IPS-18c (cell line): Measurements from ENCODE around the gene LYST.

ENCODE experiments used
- H3K4me3 ChIP-seq: 2 replicates; pipeline ENCODE4 v1.7.0; 2013; ENCODE audit warnings: low read depth, mild to moderate bottlenecking, low read length, moderate library complexity; ENCODE audit not compliant: insufficient read depth
- H3K9me3 ChIP-seq: one replicate; pipeline ENCODE4 v1.6.1; 2013; ENCODE audit warnings: mild to moderate bottlenecking, low read length, moderate library complexity; ENCODE audit not compliant: control insufficient read depth, insufficient read depth

Gene LYST

DNA sequence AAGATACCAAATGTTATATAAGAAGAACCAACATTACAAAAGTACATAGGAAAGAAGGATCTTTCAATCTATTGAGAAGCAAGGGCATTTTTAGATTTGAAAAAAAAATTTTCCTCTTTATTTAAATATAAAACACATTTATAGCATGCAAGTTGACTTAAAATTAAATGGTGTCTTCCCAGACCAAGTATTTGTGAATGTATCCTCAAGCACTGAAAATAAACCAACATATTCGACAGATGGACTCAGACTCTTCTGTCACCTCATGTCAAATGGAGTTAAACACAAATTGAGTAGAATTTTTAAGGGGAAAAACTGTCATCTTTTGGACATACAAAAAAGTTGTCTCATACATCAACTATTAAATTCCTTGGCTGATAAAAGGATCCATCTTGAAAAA, 140.1 kb downstream of the LYST start:
- no peak overlapping the region for H3K4me3 ChIP-seq
- H3K9me3 ChIP-seq, result no peaks in the 10 kb centered on the region

DNA sequence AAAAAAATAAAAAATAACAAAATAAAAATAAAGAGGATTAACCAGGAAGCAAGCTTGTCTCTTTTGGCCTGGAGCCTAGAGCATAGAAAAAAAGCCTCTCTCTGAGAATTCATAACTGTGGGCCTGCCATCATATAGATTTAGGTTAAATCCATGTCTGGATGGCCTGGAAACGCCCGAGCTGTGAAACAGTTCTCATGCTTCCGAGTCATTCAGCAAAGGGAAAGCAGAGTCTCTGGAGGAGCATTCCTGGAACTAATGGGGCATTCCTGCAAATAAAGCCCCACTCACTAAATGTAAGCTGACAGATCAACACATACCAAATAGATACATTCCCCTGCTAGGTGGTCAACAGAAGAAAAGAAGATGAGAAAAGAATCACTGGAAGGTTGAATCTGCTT, 141.3 kb downstream of the LYST start:
- Histone ChIP-seq H3K4me3 (no peak overlapping the region), H3K9me3 (no peaks in the 10 kb centered on the region)

DNA sequence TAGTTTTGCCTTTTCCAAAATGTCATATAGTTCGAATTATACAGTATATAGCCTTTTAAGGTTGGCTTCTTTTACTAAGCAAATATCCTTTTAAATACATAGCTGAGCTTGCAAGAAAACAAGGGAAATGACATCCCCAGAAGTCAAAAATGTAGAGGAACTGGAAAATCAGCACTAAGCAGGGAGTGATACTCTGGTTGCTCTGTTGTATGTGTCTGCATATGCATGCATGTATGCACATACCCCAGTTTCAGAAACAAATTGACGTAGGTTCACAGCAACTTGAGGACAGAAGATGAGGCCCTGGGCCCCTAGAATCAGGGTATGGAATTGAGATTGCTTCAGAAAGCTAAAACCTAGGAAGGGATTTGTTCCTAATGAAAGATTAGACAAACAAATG, 142.0 kb downstream of the LYST start:
- H3K9me3 ChIP-seq, result no peaks in the 10 kb centered on the region
- H3K4me3 ChIP-seq, result no peak overlapping the region

DNA sequence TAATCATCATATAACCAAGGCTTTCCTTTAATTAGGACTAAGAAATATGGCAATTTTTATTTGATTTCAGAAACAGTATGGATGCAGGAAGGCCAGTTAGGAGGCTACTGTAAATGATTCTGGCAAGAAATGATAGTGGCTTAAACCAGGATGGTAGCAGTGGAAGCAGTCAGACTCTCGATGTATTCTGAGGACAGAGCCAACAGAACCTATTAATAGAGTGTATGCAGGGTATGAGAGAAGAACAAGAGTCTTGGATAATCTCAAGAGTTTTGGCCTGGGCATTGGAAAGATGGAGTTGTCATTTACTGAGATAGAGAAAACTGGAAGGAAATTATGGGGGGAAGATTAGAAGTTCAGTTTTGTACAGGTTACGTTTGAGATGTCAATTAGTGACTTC, 143.8 kb downstream of the LYST start:
- no peaks in the 10 kb centered on the region for H3K9me3 ChIP-seq
- H3K4me3 ChIP-seq, result no peak overlapping the region

DNA sequence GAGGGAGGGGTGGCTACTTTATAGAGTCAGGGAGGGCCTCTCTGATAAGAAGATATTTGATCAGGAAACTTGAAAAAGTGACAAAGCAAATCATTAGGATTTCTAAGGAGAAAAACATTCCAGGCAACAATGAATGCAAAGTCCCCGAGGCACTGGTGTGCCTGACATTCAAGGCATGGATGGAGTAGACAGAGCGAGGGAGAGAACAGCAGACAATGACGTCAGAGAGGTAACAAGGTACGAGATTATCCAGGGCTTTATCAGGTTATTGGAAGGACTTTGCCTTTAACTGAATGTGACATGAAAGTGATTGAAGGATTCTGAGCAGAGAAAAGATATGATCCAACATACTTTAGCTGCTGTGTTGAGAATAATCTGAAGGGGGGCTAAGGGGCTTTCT, 144.7 kb downstream of the LYST start:
- Histone ChIP-seq H3K4me3 (no peak overlapping the region), H3K9me3 (no peaks in the 10 kb centered on the region)

DNA sequence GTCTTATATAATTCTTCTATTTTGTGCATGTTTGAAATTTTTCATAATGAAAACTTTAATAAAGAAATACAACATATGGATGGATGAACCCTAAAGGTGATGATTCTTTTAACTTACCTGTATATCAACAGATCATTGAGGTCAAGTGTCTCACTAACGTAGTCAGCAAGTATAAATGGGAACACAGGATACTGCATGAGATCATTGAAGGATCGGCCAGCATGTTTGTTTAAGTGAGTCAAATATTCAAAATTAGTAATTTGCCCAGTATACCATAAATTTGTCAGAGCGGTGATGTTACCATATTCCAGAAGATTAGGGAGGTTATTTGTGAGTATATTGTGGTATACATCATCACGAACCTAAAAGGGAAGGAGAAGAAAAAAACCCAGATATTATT, 146.2 kb downstream of the LYST start:
- H3K9me3 ChIP-seq, result no peaks in the 10 kb centered on the region

DNA sequence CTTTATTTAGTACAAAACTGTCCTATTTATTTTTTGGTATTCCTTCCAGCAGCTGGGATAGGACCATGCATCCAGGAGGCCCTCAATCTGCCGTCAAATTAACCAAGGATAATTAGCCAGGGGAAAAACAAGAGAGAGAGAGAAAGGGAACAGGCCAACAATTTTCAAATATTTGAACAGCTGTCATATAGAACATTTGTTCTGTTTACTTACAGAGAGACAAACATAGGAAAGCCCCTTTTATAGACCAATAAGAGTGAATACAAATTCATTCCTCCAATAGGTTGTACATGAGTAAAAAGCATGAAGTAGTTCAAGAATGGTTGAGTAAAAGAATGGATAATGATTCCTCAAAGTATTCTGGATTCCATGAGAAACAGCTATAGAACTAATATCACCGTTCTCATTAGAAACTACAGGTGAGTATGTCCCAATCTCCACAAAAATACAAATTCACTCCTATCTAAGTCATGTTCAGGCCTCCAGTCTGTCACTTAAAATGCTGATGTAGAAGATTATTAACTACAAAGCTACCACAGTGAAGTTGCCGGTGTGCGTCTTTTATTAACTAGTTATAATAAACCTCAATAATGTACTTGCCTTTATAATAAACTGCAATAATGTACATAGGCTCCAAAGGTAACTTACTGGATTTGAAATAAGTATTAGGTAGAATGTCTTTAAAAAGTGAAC, 152.4 kb downstream of the LYST start:
- Histone ChIP-seq H3K9me3 (no peaks in the 10 kb centered on the region), H3K4me3 (no peak overlapping the region)

More for the DNA sequence above, 146.2 kb downstream of the LYST start:
- no peak overlapping the region for H3K4me3 ChIP-seq

DNA sequence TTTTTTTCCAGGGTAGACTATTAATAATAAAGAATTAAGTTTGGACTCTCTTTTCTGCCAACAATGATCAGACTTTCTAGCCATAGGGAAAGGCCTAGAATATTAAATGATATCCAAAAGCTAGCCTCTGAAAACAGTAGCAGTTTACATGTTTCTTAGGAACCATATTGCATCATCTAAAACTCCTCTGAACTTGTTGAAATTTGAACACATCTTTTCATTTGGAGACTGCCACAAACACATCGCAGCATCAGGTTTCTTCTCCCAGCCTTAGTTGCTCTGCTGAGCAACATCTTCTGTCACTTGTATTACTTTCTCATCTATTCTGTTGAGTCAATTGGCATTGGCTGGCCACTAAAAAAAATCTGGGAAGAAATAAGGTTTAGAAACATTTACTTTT, 153.9 kb downstream of the LYST start:
- Histone ChIP-seq H3K4me3 (no peak overlapping the region), H3K9me3 (no peaks in the 10 kb centered on the region)

DNA sequence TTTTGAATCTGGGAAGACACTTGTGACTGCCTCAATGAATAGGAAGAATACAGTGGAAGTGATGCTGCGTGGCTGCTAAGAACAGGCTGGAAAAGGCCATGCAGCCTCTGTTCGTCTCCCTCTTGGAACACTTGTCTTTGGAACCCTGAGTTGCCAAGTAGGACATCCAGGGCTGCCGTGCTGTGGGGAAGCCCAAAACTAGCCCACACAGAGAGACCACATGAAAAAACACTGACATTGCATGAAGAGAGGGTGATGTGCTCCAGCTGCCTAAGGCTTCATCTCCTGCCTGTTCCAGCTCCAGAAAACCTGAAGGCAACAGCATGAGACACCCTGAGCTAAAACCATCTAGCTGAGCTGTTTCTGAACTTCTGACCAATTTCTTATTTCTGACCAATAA, 156.0 kb downstream of the LYST start:
- H3K4me3 ChIP-seq, result no peak overlapping the region
- H3K9me3 ChIP-seq, result no peaks in the 10 kb centered on the region

DNA sequence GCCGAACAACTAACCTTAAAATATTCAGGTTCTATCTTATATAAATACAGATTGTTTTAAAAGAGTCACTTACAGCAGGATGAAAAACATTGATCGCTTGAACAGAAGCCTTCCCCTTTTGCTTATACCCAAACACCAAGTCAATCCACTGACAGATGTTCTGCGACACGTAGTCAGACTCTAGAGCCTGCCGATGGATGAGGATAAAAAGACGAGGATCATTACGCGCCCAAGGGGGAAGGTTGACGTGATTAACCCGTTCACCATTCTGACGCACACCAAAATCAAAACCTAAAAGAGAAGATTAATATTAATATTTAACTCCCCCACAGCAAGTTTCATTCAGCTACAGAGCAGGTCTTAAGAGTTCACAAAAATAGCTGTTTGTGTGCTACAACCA, 157.7 kb downstream of the LYST start:
- no peaks in the 10 kb centered on the region for H3K9me3 ChIP-seq
- H3K4me3 ChIP-seq, result no peak overlapping the region

DNA sequence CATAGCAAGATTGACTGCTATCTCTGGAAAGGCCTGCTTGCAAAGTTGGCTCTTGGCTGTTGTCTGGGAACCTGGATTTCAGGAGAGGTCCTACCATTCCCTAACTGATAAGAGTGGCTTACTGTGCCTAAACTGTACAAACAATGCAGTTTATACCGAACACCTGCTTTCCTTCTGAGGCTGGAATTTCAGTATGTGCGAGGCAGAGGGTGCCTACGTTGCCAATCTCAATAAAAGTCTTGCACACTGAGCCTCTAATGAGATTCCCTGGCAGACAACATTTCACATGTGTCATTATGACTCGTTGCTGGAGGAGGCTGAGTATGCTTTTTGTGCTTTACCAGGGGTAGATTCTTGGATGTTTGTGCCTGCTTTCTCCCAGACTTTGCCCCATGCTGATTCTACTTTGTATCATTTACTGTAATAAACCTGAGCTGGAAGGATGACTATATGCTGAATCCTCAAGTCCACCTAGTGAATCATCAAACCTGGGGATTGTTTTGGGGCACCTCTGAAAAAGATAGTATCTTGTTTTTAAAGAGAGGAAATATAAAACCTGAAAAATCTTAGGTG, 158.2 kb downstream of the LYST start:
- H3K9me3 ChIP-seq, result no peaks in the 10 kb centered on the region
- no peak overlapping the region for H3K4me3 ChIP-seq

DNA sequence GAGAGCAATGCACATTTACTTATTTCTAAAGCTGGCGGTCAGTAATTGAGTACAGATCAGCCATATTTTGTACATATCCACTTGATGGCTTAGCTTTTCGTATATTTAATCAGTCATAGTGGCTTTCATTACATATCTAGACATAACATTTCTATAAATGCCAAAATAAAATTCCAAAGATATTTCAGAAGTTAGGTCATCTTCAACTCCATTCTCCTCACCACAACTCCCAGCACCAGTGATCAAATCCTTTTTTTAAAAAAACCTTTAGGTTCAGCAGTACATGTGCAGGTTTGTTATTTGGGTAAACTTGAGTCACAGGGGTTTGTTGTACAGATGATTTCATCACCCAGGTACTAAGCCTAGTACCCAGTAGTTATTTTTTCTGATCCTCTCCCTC, 163.2 kb downstream of the LYST start:
- H3K9me3 ChIP-seq, result no peaks in the 10 kb centered on the region
- H3K4me3 ChIP-seq, result no peak overlapping the region

DNA sequence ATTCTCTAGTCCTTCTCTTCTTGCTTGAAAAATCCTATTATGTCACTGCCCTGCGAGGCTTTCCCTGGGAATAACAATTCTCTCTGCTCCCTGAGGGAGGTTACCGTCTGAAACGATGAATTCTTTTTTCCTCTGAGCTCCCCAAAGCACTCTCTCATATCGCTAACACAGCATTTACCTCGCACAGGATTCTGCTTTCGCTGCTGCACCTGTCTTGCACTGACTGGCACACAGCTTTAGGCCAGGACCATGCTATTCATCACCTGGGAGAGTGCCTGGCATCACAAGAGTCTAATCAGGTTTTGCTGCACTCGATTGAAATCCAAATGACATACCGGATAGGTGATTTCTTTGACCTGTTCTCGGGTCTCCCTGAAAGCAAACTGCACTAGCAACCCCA, 164.3 kb downstream of the LYST start:
- no peaks in the 10 kb centered on the region for H3K9me3 ChIP-seq

DNA sequence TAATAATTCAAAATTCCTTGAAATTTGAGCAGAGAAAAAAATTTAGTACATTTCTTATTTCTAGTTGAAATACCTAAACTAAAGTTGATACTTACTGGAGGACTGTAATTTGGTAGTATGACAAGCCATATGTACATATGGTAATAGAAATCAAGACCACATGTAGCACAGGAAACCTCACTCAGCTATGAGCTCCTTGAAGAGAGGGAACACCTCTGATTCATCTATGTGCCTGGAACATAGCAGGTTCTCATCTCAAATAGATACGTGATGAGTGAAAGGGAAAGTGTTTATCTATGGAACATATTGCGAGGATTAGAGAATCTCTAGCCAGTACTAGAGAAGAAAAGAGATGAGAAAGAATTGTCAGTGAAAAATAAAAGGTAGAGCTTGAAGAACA, 169.2 kb downstream of the LYST start:
- Histone ChIP-seq H3K9me3 (no peaks in the 10 kb centered on the region), H3K4me3 (no peak overlapping the region)

More for the DNA sequence above, 164.3 kb downstream of the LYST start:
- H3K4me3 ChIP-seq, result no peak overlapping the region

DNA sequence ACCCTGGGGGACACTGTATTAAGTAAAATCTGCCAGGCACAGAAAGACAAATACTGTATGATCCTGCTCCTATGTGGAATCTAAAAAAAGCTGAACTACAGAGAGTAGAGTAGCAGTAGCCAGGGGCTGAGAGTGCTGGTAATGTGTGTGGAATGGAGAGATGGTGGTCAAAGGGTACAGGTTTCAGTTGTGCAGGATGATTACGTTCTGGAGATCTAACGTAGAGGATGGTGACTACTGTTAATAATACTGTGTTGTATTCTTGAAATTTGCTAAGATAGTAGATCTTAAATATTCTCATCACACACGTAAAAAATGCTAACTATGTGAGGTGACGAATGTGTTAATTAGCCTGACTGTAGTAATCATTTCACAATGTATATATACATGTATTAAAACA, 177.3 kb downstream of the LYST start:
- no peak overlapping the region for H3K4me3 ChIP-seq
- H3K9me3 ChIP-seq, result no peaks in the 10 kb centered on the region

DNA sequence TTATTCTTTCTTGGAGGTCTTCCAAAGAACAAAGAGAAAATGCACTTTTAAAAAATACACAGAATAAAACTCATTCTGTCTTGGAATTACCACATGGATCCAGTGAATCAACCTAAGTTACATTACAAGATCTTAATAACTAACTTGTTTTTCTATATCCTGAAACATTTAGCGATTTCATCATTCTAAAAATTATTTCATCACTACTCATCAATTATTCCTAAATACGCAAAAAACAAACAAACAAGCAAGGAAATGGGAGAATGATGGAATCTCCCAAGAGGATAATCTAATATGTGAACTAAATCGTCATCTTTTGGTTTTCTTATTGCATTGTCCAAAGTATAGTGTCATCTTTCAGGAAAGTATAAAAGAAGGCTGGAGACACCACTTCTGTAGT, 178.6 kb downstream of the LYST start:
- Histone ChIP-seq H3K9me3 (no peaks in the 10 kb centered on the region), H3K4me3 (no peak overlapping the region)

DNA sequence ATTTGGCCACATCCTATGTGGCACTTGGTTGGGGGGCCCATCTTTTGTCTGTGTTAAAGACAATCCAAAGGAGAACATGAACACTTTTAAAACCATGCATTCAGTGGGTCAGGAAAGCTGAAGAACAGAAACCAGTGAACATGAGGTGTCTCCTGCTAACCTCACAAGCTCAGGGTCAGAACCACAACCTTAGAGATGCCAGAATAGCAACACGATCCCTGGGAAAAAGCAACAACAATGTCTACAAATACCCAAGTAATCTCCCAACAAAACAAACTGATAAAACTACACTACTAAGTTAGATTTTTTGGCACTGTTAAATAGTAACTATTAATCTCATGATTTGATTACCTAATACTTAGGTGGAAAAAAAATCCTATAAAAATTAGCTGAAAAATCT, 183.1 kb downstream of the LYST start:
- Histone ChIP-seq H3K9me3 (no peaks in the 10 kb centered on the region), H3K4me3 (no peak overlapping the region)

DNA sequence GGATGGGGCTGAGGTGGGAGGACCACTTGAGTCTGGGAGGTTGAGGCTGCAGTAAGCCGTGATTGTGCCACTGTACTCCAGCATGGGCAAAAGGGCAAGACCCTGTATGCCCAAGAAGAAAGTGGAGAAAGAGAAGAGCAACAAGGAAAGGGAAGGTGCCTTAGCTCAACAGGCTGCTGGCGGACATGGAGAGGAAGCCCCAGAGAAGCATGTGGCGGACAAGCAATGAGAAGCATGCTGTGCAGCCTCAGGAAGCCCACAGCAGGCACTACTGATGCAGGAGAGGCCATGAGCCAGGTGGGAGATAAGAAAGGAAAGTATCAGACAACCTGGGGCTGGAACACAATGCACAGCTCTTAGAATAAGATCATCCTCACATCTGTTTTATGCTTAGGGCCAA, 184.5 kb downstream of the LYST start:
- no peaks in the 10 kb centered on the region for H3K9me3 ChIP-seq
- no peak overlapping the region for H3K4me3 ChIP-seq

DNA sequence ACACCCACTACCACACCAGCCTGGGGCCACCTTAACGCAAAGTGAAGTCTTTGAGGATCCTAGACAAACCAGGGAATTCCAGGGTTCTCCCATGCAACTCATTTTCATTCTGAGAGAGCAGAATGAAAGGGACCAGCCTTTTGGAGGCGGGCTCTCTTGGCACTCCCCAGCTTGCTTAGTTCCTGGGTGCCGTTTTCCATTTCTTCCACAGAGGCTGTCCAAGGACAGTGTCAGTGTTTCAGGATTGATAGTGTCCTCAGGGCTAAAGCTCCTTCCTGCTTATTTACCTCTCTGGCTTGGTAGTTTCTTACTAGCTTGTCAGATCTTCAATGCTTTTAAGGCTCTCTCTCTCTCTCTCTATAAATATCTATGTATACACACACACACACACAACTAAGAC, 187.1 kb downstream of the LYST start:
- no peak overlapping the region for H3K4me3 ChIP-seq
- peaks cover 2% of the 10 kb centered on the region for H3K9me3 ChIP-seq
